CD4-positive, alpha-beta T cell treated with Interleukin-4 for 1 hour (primary cell): ENCODE data around the gene ARL14.
A peak's percentile ranks its signal among the peaks of the same experiment; 100 is the strongest.

Source experiments
- DNase-seq, 2 donors: peaks; one replicate each; pipeline ENCODE4 v3.0.0-alpha.2; 2020 to 2022

Gene ARL14

DNA sequence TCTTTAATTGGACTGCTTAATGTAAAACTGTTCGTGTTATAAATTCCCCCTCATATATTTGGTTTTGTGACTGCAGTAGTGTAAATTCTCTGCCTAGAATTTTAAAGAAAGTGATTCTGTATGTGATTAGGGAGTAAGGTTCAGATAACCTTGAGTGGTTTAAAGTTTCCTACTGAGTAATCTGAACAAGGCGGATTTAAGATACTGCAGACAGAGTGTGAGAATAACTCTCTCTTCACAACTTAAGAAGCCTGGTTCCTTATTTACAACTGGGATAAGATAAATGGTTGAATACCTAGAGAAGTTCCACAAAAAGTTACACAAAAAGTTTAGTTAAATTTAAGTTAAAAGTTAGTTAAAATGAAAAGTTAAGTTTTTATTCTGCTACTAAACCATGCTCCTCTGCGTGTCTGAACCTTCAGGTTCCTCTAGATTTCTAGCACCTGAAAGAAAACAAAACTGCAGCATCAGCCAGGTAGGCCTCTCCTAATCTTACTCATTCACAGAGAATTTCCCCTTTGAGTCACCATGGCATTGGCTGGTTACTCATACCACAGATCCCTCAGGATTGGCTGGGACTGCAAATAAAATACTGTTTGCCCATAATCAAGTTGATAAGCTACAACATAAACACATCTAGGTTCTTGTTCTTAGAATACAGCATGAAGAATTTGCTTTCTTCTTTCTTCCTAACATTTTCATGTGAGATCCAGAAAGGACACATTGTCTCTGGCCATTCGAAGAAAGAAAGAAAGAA is at the start of gene ARL14:
Gene ARL14 (plus strand): TSS at position 614 of the 757 bp plus-strand sequence. CDS start 187 bp downstream, outside the sequence.
- DNase-seq = no peak

DNA sequence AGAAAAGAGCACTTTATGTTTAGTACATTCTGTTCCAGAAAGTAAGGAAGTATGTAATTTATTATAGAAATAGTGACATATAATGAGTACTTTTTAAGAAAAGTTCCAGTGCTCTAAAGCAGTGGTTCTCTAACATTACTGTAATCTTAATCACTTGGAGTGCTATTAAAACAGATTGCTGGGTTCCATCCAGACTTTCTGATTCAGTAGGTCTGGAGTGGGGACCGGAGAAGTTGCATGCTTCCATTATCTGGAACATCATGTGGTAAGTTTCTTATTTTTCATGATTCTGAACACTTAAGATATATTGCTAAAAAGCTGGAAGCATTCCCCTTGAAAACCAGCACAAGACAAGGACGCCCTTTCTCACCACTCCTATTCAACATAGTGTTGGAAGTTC is 47.5 kb upstream of the ARL14 start:
- DNase-seq = no peak

DNA sequence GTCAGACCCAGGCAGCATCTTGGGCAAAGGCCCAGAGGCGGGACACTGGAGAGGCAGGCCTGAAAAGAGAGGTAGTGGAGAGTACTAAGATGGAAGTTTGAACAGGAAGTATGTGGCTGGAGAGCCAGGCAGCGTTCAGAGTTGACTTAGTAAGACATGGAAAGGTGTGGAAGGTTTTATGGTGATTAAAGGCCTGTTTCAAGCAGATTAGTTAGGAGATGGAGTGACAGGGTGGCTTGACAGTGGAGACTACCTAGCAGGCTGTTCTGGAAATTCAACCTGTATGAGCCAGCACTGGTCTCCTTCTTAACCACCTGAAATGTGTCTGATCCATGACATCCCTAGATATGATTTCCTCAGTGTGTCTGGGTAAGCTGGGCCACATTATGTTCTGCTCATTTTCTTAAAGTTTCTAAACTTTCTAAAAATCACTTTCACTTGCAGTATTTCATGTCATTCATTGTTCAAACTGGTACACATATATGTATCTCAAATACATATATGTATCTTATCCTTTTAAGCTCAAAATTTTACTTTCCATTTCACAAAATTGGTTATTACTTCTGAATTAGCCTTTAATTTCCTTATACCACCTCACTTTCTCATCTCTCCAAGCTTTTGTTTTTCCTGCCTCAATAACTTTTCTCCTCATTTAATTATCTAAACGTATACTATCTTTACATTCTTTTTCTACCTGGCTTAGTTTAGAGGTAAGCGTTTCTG is 43.4 kb upstream of the ARL14 start:
- DNase-seq = no peak

DNA sequence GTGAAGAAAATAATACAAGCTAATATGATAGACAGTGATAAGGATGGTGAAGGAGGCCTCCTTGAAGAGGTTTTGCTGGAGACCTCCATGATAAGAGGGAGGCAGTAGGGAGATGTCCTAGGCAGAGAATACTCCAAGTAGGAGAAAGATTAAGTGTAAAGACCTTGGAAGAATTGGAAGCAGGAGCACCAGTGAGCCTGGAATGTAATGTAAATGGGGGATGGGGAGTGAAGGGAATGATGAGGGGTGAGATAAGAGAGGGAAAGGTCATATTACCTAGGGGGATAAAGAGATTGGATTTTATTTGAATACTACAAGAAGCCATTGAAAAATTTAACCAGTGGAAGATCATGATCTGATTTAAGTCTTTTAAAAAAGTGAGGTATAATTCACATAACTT is 41.7 kb upstream of the ARL14 start:
- no peak for DNase-seq

DNA sequence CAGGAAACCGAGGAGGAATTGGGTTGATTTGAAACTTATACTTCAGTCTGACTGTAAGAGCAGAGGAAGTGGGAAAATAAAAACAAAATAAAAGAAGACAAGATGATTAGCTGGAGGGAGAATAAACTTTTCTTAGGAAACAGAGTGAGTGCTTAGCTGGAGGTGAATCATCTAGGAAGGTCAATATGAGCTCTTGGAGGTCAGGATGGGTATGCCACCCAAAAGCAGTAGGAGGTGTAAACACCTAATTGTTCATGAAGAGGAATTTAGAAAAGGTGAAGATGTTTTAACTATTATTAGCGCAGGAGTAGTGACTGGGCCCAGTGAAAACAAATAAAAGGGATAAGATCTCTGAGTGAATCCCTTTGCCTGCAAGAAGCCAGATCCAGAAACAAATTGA is 39.9 kb upstream of the ARL14 start:
- no peak for DNase-seq

DNA sequence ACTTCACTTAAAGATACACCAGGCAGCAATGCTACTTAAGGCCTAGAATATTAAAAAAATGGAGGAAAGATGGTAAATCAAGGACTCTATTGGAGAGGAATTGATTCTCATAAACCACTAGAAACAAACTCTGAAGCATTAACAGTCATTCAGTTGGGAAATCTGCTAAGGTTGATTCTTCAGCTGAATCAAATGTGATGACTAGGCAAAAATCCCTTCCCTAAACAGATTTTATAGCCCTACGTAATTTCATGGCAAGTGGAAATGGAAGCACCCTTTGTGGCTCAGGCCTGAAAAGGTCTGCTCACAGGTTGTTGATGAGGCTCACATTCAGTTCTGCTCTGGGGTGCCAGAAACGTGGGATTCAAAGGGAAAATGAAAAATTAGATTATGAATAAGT is 38.8 kb upstream of the ARL14 start:
- DNase-seq = no peak

DNA sequence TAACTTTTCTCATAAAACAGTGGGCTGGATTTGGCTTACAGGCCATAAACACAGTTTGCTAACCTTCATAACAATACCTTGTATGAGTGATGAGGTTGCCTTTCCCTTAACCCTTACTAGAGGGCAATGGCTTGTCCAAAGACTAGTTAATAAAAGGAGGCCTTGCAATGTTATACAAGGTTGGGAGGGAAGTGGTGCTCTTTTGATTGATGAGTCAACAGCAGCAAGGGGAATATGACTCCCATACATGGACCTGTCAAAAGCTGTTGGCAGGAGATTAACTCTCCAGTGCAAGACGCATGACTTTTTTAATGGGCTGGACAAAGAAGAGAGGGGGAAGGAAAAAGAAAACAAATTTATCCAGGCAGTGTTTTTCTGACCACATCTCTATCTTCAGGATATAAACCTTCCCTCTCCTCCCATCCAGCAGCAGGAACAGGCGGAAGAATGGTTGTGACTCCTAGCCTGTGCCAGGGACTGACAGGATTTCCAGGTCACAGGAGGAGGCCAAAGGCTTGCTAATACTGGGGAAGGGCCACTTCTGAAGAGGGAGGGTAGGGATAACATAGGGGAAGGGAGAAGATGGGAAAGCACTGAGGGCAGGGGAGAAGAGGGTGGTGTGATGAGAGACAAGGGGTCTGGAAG is 35.2 kb upstream of the ARL14 start:
- DNase-seq = no peak

DNA sequence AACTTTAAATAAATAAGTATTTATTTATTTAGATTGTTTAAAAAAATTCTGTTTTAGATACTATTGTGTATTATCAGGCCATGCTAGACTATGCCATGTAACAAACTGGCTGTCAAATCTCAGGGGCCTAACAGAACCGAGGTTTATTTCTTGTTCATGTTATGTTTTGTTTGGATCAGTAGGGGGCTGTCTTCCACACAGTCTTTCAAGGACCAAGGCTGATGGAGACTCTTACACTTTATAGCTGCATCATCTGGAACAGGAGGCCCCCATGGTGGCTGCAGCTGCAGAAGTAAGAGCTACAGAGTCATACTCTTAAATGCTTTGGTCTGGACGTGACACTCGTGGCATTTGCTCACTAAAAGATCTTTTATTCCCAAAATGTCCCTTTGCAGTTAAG is 33.0 kb upstream of the ARL14 start:
- no peak for DNase-seq

DNA sequence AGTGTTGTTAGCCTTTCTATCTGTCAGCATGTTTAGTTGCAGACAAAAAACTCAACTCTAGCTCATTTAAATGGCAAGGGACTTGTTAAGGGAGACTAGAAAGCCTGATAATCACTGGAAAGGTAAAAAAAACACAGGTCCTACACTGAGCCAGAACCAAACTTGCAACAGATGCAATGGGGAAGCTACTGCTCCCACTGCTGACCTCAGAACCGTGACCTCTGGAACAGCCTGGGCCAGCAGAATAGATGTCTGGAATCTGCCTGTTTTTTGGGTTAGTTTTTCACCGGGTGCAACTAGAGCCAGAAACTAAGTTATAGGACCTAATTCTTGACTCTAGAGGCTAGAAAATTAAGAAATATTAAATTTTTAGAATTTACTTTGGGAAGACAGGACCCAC is 32.5 kb upstream of the ARL14 start:
- no peak for DNase-seq

DNA sequence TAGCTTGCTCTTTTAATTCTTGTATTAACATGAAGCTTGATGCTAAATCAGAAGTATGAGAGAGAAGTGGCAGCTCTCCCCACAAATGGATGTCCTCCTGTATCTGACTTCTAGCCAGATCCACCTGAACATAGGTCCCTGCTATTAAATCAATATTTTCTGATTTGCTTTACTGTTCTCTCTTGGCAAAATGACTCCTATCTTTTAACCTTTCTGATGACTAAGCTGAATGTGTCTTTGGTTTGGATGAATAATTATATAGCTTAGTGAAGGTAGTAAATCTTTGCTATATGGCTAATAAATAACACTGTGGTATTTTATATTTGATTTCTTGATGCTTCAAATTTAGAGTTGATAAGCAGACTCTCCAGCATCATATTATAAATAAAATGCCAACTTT is 28.3 kb upstream of the ARL14 start:
- DNase-seq = no peak

DNA sequence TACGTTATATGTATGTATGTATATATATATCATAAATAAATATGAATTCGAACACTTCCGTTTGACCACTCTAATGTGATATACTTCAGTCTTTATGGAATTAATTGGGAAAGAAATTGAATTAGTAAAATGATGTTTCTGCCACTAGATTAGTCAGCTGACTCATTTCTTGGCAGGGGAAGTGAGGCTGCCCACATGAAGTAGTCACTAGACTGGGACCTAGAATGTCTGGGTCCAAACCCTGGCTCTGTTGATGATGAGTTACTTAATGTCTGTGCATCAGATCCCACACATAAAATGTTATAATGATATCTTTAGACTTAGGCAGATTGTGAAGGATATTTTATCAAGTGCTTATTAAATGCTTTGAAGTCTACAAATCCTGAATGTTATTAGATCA is 27.4 kb upstream of the ARL14 start:
- no peak for DNase-seq

DNA sequence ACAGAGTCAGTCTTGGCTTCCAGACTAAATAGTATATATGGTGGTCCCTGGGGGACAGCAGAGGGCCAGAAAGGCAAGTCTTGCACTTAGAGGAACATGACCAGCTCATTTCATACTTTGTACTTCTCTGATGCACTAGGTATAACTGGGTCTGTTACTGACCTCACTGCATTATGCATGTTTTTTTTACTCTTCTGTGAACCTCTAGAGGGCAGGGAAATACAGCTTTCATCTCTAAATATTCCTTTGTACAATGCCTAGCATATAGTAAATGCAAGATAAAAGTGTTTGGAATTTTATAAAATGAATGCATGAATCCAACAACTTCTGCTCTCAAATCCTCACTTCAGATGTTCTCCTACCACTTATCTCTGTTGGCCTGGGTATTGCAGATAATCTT is 23.4 kb upstream of the ARL14 start:
- no peak for DNase-seq

DNA sequence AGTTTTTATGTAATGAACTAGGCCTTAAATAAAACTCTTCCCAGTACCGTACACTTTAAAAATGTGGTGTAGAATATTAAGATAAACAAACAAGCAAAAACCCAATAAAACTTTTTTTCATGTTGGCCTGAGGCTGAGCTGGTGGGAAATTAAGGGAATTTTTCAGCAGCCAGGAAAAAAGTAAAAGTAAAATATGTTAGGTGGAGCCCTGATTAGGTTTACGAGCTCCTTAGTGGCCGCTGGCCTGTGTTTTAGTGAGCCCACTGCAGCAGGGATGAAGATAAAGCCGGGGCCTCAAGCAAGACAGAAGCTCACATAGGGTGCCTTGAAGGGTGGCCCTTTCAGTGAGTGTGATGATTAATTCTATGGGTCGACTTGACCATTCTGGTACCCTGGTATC is 16.1 kb upstream of the ARL14 start:
- DNase-seq = no peak

DNA sequence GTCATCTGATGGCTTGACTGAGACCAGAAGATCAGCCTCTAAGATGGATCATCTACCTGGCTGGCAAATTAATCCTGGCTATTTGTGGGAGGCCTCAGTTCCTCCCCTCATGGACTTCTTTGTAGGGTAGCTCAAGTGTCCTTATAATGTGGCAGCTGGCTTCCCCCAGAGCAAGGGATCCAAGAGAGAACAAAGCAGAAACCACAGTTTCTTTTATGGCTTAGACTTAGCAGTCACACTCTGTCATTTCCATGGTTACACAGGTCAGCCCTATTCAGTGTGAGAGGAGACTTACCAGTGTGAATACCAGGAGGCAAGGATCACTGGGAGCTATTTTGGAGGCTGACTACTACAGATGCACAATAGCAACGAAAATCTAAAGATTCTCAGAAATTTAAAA is 15.3 kb upstream of the ARL14 start:
- DNase-seq = no peak

DNA sequence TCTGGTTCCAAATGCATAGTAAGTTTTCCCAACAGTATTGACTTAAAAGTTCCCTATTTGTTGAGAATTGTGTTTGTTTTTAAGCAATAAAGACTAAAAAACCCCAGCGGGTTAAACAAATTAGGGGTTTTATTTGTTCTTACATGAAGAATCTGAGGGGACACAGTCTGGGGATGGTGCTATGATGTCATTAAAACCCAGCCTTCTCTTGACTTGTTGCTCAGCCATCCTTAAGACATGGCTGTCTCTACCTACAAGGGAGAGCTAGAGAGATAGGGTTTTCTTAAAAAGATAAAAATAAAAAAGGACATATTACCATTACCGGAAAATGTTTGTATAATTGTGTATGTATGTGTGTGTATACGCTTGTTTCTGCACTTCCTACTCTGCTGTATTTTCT is 11.7 kb upstream of the ARL14 start:
- DNase-seq = no peak

DNA sequence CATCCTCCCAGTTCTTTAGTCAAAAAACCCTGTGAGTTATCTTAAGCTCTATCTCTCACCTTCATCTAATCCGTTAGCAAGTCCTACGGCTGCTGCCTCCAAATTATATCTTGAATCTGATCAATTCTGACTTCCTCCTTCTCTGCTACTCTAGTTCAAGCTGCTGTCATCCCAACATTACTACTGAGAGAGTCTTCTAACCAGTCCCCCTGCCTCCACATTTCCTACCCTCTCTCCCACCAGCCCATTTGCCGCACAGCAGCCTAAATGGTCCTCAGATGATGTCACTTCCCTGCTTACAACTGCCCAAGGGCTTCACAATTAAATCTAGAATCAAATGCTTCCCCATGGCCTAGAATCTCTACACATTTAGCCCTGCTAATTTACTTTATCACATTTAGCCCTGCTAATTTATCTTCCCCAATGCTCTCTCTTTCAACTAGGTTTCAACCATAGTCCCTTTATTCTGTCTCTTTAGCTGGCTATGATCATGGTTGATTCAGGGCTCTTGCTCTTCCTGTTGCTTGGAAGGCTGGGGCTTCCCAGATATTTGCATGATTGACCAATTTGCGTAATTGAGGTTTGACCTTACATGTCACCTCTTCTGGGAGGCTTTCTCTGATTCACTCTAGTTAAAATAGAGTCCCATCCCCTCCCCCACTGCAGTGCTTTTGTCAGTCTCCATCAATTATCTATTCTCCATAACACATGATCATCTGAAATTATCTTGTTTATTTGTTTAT is 11.0 kb upstream of the ARL14 start:
- peak in 1 of 2 donors; percentile 12 for DNase-seq

DNA sequence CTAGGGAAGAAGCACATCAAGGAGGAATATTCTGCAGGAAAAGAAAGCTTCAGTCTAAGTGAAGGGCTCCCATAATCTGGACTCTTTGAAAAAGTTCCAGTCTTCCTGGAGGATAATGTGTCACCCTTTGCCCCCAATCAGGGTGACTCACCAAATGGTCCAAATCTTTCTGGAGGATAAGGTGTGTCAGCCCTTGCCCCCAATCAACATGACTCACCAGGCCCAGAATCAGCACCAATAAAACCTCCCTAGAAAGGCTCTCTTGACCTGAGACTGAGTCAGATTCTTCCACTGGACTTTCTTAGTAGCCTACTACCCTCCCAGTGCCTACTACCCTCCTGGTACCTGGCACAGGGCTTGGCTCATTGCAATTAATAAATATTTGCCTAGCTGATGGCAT is 9.5 kb upstream of the ARL14 start:
- DNase-seq = no peak

DNA sequence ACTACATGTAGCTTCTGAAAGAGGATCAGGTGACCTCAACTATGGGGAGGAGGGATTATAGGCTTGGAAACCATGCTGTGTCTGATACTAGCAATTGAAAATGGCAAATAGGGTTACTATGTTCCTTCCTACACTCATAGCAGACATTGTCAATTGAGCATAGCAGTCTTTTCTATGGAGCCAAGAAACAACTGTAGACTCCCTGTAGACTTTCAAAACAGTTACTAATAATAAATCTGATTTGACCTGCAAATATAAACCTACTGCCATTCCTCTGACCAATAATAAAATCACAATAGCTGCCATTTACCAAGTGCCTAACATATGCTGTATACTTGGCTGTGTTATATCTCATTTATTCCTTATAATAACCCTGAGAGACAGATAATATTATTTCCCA is 8.5 kb upstream of the ARL14 start:
- no peak for DNase-seq

DNA sequence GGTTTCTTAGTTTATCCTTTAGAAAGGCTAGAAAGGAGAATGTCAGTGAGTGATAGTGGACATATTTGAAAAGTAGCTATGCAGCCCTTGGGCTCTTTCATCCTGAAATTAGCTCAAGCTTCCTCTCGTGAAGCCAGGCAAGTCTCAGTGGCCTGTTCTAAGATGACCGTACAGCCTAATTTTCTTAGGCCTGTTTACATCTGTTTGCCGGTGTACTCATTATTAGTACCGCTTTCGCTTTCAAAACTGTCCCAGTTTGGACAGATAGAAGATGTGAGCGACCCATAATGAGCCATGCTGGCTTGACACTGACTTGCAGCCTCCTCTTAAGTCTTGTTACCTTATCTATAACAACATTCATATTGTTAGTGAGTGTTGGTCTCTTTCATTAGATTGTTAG is 5.7 kb upstream of the ARL14 start:
- no peak for DNase-seq

DNA sequence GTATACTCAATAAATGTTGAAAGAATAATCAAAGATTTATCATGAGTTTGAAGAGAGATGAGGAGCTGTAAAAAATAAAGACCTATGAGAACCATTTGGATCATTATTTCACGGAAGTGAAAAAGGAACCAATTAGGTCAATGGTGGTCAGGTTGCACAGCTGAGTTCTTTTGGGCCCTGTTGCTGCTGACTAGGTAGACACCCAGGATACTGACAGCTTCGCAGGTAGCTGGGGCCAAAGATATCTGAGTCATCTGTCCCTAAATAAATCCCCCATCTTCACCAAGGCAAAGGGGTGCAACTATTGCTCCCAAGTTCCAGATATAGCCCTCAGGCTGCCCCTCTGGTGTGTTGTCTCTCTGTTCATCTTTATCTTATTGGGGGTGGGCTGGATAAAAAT is 5.0 kb upstream of the ARL14 start:
- no peak for DNase-seq

DNA sequence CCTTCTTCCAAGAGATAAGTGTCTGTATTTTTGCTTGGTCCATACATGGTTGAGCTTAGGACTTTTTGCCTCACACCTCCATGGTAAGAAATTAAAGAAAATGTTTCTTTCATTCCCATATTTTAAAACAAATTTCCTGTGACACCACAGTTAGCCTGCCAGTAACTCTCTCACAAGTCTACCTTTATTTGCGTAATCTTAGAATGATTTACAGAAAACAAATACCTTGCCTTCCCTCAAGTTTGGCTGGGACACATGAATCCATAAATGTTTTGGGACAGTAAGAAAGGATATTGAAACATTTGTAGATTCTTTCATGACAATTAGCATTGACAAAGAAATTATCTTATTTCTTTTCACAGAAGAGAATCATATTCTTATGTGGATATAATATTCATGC is 3.8 kb upstream of the ARL14 start:
- no peak for DNase-seq

DNA sequence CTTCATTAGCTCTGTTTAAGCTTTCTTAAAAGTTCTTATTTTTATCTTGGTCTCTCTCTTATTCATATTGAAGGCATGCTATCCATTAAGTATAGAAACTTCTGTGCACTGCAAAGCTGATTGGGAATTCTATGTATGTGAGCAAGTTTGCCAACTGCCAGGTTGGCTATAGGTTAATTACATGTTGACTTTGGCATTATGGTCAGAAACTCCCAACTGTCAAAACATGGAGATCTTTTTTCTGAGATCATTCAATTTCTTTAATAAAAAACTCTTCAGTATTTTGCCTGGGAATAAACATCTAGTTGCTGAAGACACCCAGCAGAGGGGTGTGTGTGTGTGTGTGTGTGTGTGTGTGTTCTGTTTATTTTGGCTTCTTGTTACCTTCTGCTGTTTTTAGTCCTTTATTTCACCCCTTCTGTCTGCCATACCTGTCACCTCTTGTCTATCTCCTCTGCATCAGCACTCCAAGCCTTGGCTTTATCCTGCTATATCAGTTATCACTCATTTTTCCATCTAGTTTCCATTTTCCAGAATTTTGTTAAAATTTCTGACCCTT is 1.3 kb upstream of the ARL14 start:
- DNase-seq = no peak

DNA sequence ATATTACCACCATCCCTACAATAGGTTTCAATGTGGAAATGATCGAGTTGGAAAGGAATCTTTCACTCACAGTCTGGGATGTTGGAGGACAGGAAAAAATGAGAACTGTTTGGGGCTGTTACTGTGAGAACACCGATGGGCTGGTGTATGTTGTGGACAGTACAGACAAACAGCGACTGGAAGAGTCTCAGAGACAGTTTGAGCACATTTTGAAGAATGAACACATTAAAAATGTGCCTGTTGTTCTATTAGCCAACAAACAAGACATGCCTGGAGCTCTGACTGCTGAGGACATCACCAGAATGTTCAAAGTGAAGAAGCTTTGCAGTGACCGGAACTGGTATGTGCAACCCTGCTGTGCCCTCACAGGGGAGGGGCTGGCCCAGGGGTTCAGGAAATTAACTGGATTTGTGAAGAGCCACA is 510 bp downstream of the ARL14 start:
- no peak for DNase-seq
